Measurements from ENCODE around the gene DIP2C. TPM values are rescaled to one million over a fixed set of nuclear protein-coding genes. Genes with fewer than 3 reads are reported as not detected.

The DIP2C gene
- polyA plus RNA-seq, 1 of the 3 experiments (the other 2 are of a cell fraction) = 8.7 TPM

GRCh38 chr10:623014-623413 lies 66.5 kb downstream of the DIP2C start:
- H4K20me1 ChIP-seq (ENCODE audit: insufficient read depth) = peaks cover 79% of the 10 kb centered on the region
- no peak overlapping the region for H3K4me3 ChIP-seq (ENCODE audit: low read depth in 2 of 2, low read length in 1 of 2)
- no peak overlapping the region for H3K9ac ChIP-seq
- POLR2A ChIA-PET = no interaction called here
- peaks cover 71% of the 10 kb centered on the region; the same call in 1 of the 2 replicates for H3K79me2 ChIP-seq (ENCODE audit: insufficient read depth)
- CTCF ChIA-PET = no interaction called here
- no peaks in the 10 kb centered on the region for H3K9me2 ChIP-seq
- 96% methylated on average over 19 of the region's 19 CpGs for WGBS (ENCODE audit: low lambda C conversion rate)
- no peak overlapping the region for H3K27ac ChIP-seq (ENCODE audit: low read depth in 2 of 2, low read length in 1 of 2)
- DNase-seq = no peak
- H3F3A ChIP-seq (replicated peaks; ENCODE audit: insufficient read depth) = no peaks in the 10 kb centered on the region
- no peaks in the 10 kb centered on the region for H3K27me3 ChIP-seq (ENCODE audit: insufficient read depth)
- no peak overlapping the region for H3K4me2 ChIP-seq
- H3K4me1 ChIP-seq (ENCODE audit: control insufficient read depth in 1 of 2, insufficient read depth in 2 of 2, low read depth in 1 of 2, low read length in 1 of 2) = peaks cover 13 to 50% of the 10 kb centered on the region in 2 experiments; a peak in 3 of 4 replicates
- H3K9me3 ChIP-seq = no peaks in the 10 kb centered on the region
- H3K36me3 ChIP-seq (replicated peaks in 1 of 2; ENCODE audit: control insufficient read depth in 1 of 2, insufficient read depth in 2 of 2, low read length in 1 of 2) = no peaks in the 10 kb centered on the region
- no peak overlapping the region for H2AFZ ChIP-seq (ENCODE audit: low read depth)
- no peak for TF ChIP-seq FOXJ3 (CRISPR knock-in tag; IDR thresholded peaks at IDR 0.05)

DNA sequence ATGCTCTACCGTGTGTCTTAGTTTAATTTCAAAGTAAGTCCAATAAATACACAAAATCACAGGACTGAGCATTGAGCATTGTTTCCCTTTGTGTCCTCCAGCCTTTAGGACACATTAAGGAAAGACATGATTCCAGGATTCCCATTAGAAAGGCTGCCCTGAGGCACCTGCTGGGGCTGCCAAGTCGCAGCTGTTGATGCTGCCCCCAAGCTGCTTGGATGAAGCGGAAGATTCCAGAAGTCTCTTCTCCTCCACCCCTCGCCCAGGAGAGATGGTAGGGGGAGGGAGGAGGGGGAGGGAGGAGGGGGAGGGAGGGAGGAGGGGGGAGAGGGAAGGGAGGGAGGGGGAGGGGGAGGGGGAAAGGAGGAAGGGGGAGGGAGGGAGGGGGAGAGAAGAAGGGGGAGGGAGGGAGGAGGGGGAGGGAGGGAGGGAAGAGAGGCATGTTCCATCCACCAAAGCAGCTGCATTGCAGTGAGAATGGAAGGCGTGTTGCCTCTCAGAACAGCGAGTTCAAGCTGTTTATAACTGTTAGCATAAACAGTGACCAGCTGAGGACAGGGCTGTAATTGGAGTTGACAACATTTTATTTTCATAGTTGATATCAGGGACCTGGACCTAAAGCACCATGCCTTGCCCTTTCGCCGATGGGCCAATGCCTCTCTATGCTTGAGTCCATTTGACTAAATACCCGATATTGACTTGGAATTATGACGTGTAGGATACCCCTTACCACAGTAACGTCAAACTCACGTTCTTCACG lies 67.3 kb downstream of the DIP2C start:
- Histone ChIP-seq H3K4me2 (no peak overlapping the region), H3K9ac (no peak overlapping the region), H3K4me1 (ENCODE audit: control insufficient read depth in 1 of 2, insufficient read depth in 2 of 2, low read depth in 1 of 2, low read length in 1 of 2) (peaks cover 13 to 50% of the 10 kb centered on the region in 2 experiments; a peak in 3 of 4 replicates), H3K36me3 (replicated peaks in 1 of 2; ENCODE audit: control insufficient read depth in 1 of 2, insufficient read depth in 2 of 2, low read length in 1 of 2) (no peaks in the 10 kb centered on the region), H3K27ac (ENCODE audit: low read depth in 2 of 2, low read length in 1 of 2) (no peak overlapping the region; a peak in 1 of 4 replicates), H2AFZ (ENCODE audit: low read depth) (no peak overlapping the region), H3K27me3 (ENCODE audit: insufficient read depth) (no peaks in the 10 kb centered on the region), H3K9me2 (no peaks in the 10 kb centered on the region), H3K79me2 (ENCODE audit: insufficient read depth) (peaks cover 68% of the 10 kb centered on the region; the same call in 1 of the 2 replicates), H3F3A (replicated peaks; ENCODE audit: insufficient read depth) (no peaks in the 10 kb centered on the region), H3K4me3 (ENCODE audit: low read depth in 2 of 2, low read length in 1 of 2) (no peak overlapping the region), H4K20me1 (ENCODE audit: insufficient read depth) (peaks cover 79% of the 10 kb centered on the region), H3K9me3 (no peaks in the 10 kb centered on the region)
- TF ChIP-seq MEF2A (IDR thresholded peaks at IDR 0.05; ENCODE audit: borderline replicate concordance, low read depth) (no peak), EP300 (IDR thresholded peaks at IDR 0.05; ENCODE audit: borderline replicate concordance in 1 of 2, low read depth in 1 of 2, low read length in 1 of 2) (0 out of 4 replicates have a peak, but pooled peaks of 1 of the 2 experiments have one; percentile 18)
- no peak for DNase-seq
- 94% methylated on average over 13 of the region's 13 CpGs for WGBS (ENCODE audit: low lambda C conversion rate)
- CTCF ChIA-PET = no interaction called here
- POLR2A ChIA-PET = no interaction called here

GRCh38 chr10:621513-621912 lies 68.0 kb downstream of the DIP2C start:
- Histone ChIP-seq H4K20me1 (ENCODE audit: insufficient read depth) (peaks cover 82% of the 10 kb centered on the region), H2AFZ (ENCODE audit: low read depth) (no peak overlapping the region), H3F3A (replicated peaks; ENCODE audit: insufficient read depth) (no peaks in the 10 kb centered on the region), H3K4me2 (no peak overlapping the region), H3K4me3 (ENCODE audit: low read depth in 2 of 2, low read length in 1 of 2) (no peak overlapping the region), H3K9me3 (no peaks in the 10 kb centered on the region), H3K9me2 (no peaks in the 10 kb centered on the region), H3K27ac (ENCODE audit: low read depth in 2 of 2, low read length in 1 of 2) (no peak overlapping the region), H3K4me1 (ENCODE audit: control insufficient read depth in 1 of 2, insufficient read depth in 2 of 2, low read depth in 1 of 2, low read length in 1 of 2) (peaks cover 13 to 54% of the 10 kb centered on the region in 2 experiments; a peak in 3 of 4 replicates), H3K27me3 (ENCODE audit: insufficient read depth) (no peaks in the 10 kb centered on the region), H3K9ac (no peak overlapping the region), H3K36me3 (replicated peaks in 1 of 2; ENCODE audit: control insufficient read depth in 1 of 2, insufficient read depth in 2 of 2, low read length in 1 of 2) (no peaks in the 10 kb centered on the region), H3K79me2 (ENCODE audit: insufficient read depth) (peaks cover 71% of the 10 kb centered on the region)
- POLR2A ChIA-PET = no interaction called here
- no peak for DNase-seq
- CTCF ChIA-PET = no interaction called here
- WGBS (ENCODE audit: low lambda C conversion rate) = 93% methylated on average over 13 of the region's 13 CpGs
- no peak for TF ChIP-seq RXRA (IDR thresholded peaks at IDR 0.05; ENCODE audit: borderline replicate concordance, low read depth)

DNA sequence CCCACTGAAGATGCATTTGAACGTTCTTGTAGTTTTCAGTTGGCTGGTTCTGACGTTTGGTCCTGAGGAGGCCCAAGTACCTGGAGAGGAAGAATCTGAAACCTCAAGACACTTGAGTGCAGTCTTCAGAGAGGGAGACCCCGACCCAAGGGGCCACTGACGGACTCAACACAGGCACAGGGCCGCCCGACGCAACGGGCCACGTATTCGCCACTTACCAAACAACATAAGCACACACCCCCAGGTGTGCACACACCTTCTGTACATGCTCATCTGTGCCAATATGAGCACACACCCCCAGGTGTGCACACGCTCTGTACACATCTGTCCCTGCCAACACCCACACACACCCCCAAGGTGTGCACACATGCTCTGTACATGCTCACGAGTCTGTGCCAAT lies 68.5 kb downstream of the DIP2C start:
- H3K36me3 ChIP-seq (replicated peaks in 1 of 2; ENCODE audit: control insufficient read depth in 1 of 2, insufficient read depth in 2 of 2, low read length in 1 of 2) = no peaks in the 10 kb centered on the region
- peaks cover 82% of the 10 kb centered on the region for H4K20me1 ChIP-seq (ENCODE audit: insufficient read depth)
- no peak overlapping the region for H3K4me2 ChIP-seq
- no peak overlapping the region for H3K27ac ChIP-seq (ENCODE audit: low read depth in 2 of 2, low read length in 1 of 2)
- H3K4me1 ChIP-seq (ENCODE audit: control insufficient read depth in 1 of 2, insufficient read depth in 2 of 2, low read depth in 1 of 2, low read length in 1 of 2) = peaks cover 14 to 52% of the 10 kb centered on the region in 2 experiments; a peak in 3 of 4 replicates
- H3F3A ChIP-seq (replicated peaks; ENCODE audit: insufficient read depth) = no peaks in the 10 kb centered on the region
- H3K9me2 ChIP-seq = no peaks in the 10 kb centered on the region
- ChIA-PET POLR2A (no interaction called here), CTCF (no interaction called here)
- WGBS (ENCODE audit: low lambda C conversion rate) = 95% methylated on average over 12 of the region's 12 CpGs
- H3K27me3 ChIP-seq (ENCODE audit: insufficient read depth) = no peaks in the 10 kb centered on the region
- H2AFZ ChIP-seq (ENCODE audit: low read depth) = no peak overlapping the region
- no peaks in the 10 kb centered on the region for H3K9me3 ChIP-seq
- DNase-seq = no peak
- H3K9ac ChIP-seq = no peak overlapping the region
- H3K4me3 ChIP-seq (ENCODE audit: low read depth in 2 of 2, low read length in 1 of 2) = no peak overlapping the region
- H3K79me2 ChIP-seq (ENCODE audit: insufficient read depth) = peaks cover 73% of the 10 kb centered on the region
- TF ChIP-seq RFX5 (IDR thresholded peaks at IDR 0.05; ENCODE audit: low read length) = no peak
- TF ChIP-seq EP300 (IDR thresholded peaks at IDR 0.05; ENCODE audit: borderline replicate concordance in 1 of 2, low read depth in 1 of 2, low read length in 1 of 2) = no peak
- no peak for TF ChIP-seq FOXM1 (IDR thresholded peaks at IDR 0.05; ENCODE audit: low read depth)
- no peak for TF ChIP-seq POLR2AphosphoS5 (IDR thresholded peaks at IDR 0.05; ENCODE audit: low read depth, low read length)
- TF ChIP-seq, protein P1, sequence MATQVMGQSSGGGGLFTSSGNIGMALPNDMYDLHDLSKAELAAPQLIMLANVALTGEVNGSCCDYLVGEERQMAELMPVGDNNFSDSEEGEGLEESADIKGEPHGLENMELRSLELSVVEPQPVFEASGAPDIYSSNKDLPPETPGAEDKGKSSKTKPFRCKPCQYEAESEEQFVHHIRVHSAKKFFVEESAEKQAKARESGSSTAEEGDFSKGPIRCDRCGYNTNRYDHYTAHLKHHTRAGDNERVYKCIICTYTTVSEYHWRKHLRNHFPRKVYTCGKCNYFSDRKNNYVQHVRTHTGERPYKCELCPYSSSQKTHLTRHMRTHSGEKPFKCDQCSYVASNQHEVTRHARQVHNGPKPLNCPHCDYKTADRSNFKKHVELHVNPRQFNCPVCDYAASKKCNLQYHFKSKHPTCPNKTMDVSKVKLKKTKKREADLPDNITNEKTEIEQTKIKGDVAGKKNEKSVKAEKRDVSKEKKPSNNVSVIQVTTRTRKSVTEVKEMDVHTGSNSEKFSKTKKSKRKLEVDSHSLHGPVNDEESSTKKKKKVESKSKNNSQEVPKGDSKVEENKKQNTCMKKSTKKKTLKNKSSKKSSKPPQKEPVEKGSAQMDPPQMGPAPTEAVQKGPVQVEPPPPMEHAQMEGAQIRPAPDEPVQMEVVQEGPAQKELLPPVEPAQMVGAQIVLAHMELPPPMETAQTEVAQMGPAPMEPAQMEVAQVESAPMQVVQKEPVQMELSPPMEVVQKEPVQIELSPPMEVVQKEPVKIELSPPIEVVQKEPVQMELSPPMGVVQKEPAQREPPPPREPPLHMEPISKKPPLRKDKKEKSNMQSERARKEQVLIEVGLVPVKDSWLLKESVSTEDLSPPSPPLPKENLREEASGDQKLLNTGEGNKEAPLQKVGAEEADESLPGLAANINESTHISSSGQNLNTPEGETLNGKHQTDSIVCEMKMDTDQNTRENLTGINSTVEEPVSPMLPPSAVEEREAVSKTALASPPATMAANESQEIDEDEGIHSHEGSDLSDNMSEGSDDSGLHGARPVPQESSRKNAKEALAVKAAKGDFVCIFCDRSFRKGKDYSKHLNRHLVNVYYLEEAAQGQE (IDR thresholded peaks at IDR 0.05; ENCODE audit: low read depth, low read length) = no peak
- no peak for TF ChIP-seq NRF1 (IDR thresholded peaks at IDR 0.05; ENCODE audit: low read depth, low read length)
- no peak for TF ChIP-seq GATA2 (CRISPR knock-in tag; IDR thresholded peaks at IDR 0.05)
- no peak for TF ChIP-seq ELF1 (IDR thresholded peaks at IDR 0.05)
- TF ChIP-seq CHD2 (IDR thresholded peaks at IDR 0.05; ENCODE audit: low read length, partially characterized antibody) = no peak
- no peak for TF ChIP-seq TEAD4 (IDR thresholded peaks at IDR 0.05; ENCODE audit: borderline replicate concordance, insufficient read depth)
- TF ChIP-seq FOXJ3 (CRISPR knock-in tag; IDR thresholded peaks at IDR 0.05) = no peak
